ENCODE results near the gene SALL1. TPM values are rescaled to one million over a fixed set of nuclear protein-coding genes. Genes with fewer than 3 reads are reported as not detected.

Gene SALL1
- polyA plus RNA-seq (2012; ENCODE audit: insufficient read depth, insufficient read length): not detected

DNA sequence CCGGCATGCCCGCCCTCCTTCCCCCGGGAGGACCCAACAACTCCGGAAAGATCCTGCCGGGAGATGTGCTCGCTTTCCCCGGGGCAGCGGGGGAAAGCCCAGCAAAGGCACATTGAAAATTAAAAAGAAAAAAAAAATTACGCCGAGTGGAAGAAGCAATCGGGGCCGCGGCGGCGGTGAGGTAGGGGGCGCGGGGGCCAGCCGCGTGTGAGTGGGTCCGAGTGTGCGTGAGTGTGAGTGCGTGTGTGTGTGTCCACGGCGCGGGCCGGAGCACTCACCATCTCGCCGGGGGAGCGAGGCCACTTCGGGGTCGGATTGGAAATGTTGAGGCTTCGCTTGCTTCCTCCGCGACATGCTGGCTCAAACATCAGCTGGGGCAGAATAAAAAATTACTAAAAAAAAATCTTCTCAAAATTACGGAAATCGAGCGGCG is at the start of gene SALL1:
Gene SALL1 (minus strand): TSS at position 383 of the 433 bp plus-strand sequence. CDS start 29 bp downstream, at position 354.
- no peak for DNase-seq (ENCODE audit: low read depth, low spot score)
- H3K4me3 ChIP-seq (ENCODE audit: low read length): no peak within 1 kb of the TSS

DNA sequence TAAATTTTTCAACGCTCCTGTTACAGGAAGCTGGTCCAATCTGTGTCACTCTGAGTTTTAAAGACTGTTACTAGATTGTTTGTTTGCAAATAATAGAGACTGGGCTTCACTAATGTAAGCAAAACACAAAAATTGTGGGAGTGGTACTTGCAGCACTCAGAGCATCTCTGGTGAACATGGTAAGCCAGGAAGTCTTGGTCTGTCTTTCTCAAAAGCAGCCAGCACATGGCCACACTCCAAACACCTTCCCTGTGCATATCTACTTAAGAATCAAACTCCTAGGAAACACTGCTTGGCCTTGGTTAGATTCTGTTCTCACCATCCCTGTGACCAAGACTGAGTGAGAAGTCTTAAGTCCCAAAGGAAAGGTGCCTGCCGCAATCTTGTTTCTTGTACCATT is 49.7 kb upstream of the SALL1 start:
- DNase-seq (ENCODE audit: low read depth, low spot score): no peak
- no peak overlapping the region for H3K4me3 ChIP-seq (ENCODE audit: low read length)

DNA sequence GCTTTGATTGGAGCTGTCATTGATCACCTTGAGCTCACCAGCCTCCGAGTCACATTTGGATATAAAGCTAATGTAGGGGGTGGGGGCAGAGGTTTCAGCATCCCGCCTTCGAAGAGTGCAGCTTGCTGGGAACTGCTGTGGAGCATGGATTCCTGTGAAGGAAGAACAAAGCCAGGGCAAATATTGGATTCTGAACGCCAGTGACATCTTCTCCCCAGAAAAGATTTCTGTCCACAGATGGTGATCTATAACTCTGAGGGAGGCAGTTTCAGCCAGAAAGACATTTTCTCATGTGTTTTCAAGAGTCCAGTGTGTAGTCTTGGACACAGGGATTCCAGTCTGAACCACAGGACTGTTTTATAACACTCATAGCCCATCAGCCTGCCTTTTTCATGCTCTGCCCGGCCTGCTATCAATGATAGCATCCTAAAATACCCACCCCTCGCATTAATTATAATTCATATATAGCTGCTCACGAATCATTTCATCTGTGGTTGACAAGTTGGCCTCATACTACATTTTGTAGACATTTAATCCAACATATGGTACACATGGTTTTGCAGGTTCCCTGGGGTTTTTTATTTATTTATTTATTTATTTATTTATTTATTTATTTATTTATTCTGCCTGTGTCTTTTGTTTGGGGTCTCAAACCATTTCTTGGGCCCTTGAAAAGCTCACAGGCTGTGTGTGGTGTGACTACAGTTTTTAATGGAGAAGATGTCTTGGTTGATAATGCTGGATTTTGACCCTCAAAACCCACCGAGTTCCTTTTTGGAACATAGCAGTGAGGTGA is 47.1 kb upstream of the SALL1 start:
- no peak for DNase-seq (ENCODE audit: low read depth, low spot score)
- no peak overlapping the region for H3K4me3 ChIP-seq (ENCODE audit: low read length)

DNA sequence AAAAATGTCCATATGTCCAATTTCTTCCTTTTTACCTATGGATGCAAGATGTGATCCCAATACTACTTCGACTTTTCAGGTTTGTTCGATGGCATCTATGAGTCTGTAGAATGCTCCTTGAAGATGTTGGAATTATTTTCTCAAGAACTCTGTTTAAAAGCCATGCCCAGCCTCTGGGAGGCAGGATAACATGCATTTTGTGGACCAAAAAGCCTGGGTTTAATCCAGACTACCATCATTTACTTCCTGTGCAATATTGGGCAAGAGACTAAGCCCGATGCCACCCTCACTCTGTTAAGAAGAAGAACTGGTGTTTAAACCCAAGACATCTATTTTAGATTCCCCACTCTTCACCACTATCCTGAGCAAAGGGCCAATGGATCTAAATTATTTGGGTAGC is 42.8 kb upstream of the SALL1 start:
- no peak for DNase-seq (ENCODE audit: low read depth, low spot score)
- no peak overlapping the region for H3K4me3 ChIP-seq (ENCODE audit: low read length)

DNA sequence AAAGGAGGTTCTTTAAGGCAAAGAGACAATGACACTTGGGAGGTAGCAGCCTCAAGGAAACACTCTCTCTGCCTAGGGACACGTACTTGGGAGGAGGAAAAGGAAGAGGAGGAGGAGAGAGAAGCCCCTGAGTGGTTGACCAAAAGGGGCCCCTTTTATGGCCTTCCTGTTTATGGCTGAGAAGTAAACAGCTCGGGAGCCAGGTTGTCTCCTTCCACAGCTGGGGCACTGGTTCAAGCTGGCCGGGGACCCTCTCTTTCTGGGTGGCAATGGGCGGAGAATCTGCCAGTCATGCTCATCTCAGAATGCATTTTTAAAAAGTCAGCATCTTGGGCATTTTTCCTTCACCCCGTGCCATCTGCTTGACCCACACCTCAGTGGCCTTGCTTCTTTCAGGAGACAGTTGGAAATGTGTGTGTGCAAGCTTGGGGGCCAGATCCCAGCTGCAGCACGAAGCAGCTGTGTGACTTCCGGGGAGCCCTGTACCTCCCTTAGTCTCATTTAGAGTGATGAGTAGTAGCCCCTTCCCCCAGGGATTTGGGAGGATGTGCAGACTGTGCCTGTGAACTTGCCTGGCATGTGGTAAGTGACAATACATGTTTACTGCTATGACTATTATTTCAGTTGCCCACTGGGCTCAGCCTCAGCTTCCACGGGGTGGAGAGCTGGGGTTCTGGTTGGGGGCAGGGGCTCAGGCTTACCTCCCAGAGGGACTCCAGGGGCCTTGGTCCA is 33.8 kb upstream of the SALL1 start:
- no peak for DNase-seq (ENCODE audit: low read depth, low spot score)
- H3K4me3 ChIP-seq (ENCODE audit: low read length): no peak overlapping the region

DNA sequence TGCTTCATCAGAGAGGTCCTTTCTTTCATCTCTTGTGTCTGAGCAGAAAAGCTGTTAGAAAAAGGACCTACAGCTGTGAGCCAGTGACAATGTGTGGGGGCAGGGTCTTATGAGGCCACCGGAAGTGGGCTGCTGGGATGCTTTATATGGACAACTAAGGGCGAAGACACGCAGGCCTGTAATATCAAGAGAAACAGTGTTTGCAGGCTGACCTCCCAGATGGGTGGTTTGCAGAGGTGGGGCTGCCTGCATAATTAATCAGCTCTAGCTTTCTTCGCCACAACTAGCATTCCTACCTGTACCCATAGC is 30.4 kb upstream of the SALL1 start:
- H3K4me3 ChIP-seq (ENCODE audit: low read length): no peak overlapping the region
- DNase-seq (ENCODE audit: low read depth, low spot score): no peak

DNA sequence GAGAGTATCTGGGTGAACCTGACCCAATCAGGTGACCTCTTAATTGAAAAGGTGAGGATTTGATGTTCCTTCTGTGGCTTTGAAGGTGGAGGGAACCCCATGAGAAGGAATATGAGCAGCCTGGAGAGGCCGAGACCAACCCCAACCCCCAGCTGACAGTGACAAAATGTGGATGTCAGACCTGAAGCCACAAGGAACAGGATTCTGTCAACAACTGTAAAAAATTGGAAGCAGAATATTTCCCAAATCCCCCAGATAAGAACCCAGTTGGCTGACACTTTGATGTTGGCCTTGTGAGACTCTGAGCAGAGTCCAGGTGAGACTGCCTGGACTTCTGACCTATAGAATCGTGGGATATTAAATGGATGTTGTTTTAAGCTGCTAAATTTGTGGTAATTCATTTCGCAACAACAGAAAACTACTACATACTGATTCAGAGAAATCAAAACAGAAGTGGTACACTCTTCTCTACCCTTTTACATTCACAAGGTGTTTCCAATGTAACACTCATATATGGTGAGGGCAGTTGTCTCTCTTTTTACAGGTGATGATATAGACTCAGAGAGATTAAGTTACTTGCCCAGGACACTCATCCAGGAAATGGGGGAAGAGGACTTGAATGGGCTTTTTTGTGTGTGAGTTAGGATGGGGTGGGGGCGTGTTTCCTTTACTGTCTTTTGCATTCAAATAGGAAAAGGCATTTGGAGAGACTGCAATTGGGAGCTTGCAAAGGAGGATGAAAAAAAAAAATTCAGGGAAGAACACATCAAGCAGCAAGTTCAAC is 29.8 kb upstream of the SALL1 start:
- no peak for DNase-seq (ENCODE audit: low read depth, low spot score)
- H3K4me3 ChIP-seq (ENCODE audit: low read length): no peak overlapping the region

DNA sequence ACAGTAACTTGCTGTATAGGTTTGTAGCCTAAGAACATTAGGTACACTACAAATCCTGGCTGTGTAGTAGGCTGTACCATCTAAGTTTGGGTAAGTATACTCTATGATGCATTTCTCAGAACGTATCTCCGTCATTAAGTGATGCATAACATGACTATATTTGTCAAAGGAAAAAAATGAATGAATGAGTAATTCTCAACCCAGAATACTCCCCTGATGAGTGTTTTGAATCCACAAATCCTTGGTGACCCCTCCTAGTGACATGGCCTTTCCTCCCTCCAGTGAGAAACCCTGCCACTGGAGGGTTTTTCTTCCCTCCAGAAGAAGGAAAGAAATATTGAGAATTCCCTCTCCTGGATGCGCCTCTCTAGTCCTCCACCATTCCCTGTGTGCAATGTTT is 24.0 kb upstream of the SALL1 start:
- no peak overlapping the region for H3K4me3 ChIP-seq (ENCODE audit: low read length)
- no peak for DNase-seq (ENCODE audit: low read depth, low spot score)

DNA sequence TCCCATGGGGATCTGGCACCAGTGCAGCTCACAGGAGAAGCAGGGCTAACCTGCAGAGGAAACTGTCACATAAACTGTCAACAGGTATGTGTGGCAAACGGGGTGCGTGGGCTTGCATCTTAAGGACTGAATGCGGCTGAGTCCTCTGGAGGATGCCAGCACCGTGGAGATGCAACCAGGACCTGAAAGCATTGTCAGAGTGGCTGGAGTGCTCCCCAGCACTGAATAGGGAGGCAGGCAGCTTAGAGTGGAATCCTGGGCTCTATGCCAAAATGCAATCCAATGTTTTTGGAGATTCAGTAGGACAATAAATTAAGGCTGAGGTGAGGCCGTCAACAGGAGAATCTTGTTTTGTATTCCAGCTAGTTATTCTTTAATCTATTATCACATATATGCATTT is 21.3 kb upstream of the SALL1 start:
- DNase-seq (ENCODE audit: low read depth, low spot score): no peak
- no peak overlapping the region for H3K4me3 ChIP-seq (ENCODE audit: low read length)

DNA sequence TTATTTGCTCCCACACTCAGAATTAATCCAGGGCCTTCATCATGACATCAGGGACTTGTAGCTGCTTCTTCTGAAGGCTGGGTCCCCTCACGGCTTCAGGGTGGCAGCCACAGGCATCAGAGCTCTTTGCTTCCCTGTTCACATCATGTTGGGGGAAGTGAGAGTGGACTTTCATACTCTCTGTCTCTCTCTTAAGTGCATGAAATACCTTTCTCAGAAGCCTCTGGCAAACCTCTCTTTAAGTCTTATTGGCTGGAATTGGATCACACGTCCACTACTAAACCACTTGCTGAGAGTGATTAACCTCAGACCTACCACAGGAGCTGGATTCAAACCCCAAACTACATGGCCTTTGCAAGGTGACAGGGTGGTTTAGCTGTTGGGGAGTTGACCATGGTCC is 17.7 kb upstream of the SALL1 start:
- no peak overlapping the region for H3K4me3 ChIP-seq (ENCODE audit: low read length)
- DNase-seq (ENCODE audit: low read depth, low spot score): no peak

DNA sequence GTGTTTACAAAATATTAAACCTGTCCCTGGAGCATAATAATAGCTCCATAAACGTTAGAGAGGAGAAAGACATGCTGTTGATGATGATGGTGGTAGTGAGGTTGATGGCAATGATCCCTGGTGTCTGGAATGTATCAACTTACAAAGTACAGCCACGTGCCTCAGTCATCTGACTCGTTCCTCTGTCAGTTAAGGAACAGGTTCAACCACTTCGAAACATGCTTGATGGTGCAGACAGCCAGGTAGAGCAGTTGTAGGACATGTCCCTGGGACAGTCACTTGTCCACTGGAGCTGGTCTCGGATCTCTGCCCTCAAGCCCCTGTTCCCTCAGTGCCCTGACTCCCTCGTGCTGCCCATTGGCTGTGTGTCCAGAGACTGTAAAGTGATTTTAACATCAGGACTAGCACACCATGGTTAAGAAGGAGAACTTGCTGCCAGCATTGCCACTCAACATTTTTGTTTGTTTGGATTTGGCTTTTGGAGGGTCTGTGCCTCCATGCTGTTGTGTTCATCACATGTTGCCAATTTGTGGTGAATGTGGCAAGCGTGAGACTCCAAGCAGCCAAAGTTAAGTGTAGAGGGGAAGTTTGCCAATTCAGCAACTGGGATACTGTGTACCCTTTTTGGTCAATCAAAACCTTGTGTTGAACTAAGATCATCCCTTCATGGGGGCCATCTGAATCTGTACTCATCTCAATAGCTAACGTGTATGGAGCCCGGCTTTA is 16.3 kb upstream of the SALL1 start:
- no peak overlapping the region for H3K4me3 ChIP-seq (ENCODE audit: low read length)
- no peak for DNase-seq (ENCODE audit: low read depth, low spot score)

DNA sequence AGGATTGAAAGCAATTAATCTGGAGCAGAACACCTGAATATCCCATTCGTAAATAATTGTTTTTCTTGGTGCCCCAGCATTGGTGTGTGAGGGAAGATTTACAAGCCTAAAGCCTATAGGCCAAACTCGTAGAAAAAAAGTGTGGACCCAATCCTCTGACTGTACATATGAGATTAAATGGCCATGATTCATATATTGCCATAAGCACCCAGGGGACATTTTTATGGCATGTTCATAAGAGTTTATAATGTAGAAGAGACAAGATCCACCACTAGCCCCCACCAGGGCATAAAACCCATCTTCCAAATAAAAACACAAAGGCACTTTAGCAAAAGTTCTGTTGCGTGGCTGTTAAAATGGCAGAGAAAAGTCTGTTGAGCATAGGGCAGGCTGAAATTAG is 15.5 kb upstream of the SALL1 start:
- no peak for DNase-seq (ENCODE audit: low read depth, low spot score)
- H3K4me3 ChIP-seq (ENCODE audit: low read length): no peak overlapping the region

DNA sequence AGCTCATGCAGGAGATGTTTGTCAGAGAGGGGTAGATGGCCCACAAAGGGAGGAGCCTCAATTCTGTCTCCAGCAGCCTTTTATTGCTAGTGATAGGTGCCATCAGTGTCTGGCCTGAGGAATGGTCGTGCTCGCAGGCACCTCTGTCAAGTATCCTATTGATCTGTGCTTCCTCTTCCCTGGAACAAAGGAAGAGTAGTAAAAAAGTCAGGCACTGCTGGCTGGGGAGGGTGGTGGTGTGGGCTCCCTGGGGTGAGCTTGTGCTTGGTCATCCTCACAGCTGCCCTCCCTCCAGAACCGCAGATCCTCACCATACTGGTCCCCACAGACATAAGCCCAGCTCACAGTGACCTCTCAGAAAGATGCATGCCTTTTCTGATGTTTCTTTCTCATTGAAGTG is 15.0 kb upstream of the SALL1 start:
- no peak overlapping the region for H3K4me3 ChIP-seq (ENCODE audit: low read length)
- DNase-seq (ENCODE audit: low read depth, low spot score): no peak

DNA sequence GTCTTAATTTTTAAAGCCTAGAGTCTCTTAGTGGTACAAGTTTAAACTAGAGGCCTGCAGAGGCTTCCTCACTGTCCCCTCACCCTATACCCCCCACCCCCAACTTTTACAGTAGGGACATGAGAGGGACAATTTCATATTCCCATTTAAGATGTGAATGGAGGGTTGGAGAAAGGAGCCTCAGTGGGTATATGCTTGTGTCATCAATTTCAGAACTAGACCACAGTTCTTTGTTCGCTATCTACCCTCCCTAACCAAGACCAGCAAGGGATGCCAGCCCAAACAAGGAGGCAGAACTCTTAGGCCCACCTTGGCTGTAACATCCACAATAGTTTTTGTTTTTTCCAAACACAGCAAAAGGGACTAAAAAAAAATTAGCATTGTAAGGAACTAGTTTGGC is 14.0 kb upstream of the SALL1 start:
- H3K4me3 ChIP-seq (ENCODE audit: low read length): no peak overlapping the region
- DNase-seq (ENCODE audit: low read depth, low spot score): no peak

DNA sequence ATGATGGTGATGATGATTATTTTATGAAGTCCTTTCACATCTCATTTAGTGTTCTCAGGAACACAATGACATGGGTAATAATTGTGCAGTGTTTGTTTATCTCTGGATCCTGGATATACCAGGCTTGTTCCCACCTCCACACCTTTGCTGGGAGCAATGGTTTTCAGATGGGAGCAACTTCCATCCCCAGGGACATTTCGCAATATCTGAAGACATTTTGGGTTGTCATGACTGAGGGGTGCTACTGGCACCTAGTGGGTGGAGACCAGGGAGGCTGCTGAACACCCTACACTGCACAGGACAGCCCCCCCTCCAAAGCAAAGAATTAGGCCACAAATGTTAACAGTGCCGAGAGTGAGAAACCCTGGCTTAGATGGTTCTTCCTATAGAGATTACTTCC is 13.5 kb upstream of the SALL1 start:
- no peak for DNase-seq (ENCODE audit: low read depth, low spot score)
- H3K4me3 ChIP-seq (ENCODE audit: low read length): no peak overlapping the region

DNA sequence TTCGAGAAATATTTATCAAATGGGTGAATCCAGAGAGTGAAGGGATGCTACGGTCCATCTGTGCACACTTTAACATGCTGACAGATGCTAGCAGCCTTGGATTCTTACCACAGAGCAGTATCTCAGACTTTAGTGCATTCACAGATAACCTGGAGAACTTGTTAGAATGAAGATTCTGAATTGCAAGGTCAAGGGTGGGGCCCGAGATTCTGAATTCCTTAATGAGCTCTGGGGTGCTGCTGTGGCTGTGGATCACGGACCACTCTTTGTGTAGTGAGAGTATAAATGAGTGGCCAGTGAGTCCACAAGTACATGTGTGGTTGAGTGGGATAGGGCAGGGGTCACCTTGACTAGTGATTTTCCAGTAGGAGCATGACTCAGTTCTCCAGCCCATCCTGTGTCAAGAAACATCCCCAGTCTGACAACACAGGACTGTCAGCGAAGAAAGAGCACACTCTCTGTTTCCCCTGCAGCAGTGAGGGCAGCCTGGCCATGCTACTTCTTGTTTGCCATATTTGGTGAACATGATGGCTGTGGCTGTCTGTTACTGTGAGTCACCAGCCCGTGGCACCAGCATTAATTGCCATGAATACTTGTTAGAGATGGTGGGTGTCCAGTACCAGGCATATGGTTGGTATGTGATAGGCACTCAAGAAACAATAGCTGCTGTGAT is 13.0 kb upstream of the SALL1 start:
- H3K4me3 ChIP-seq (ENCODE audit: low read length): no peak overlapping the region
- DNase-seq (ENCODE audit: low read depth, low spot score): no peak

DNA sequence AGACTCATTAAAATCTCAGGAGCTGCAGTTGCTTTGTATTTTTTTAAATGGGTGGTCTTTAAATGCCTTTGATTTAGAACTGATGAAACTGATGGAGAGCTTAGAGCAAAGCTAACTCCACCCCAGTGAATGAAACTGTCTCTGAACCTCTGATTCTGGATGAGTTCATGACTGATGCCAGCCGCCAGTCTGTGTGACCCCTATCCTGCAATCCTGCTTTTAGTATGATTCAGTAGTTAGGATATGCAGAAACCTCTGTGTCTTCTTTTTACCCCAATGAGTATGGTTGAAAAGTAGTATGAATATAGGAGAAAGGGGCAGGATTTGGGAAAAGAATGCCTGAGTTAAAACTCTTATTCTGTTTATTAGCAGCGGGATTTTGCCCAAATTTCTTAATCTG is 12.3 kb upstream of the SALL1 start:
- no peak for DNase-seq (ENCODE audit: low read depth, low spot score)
- H3K4me3 ChIP-seq (ENCODE audit: low read length): no peak overlapping the region

DNA sequence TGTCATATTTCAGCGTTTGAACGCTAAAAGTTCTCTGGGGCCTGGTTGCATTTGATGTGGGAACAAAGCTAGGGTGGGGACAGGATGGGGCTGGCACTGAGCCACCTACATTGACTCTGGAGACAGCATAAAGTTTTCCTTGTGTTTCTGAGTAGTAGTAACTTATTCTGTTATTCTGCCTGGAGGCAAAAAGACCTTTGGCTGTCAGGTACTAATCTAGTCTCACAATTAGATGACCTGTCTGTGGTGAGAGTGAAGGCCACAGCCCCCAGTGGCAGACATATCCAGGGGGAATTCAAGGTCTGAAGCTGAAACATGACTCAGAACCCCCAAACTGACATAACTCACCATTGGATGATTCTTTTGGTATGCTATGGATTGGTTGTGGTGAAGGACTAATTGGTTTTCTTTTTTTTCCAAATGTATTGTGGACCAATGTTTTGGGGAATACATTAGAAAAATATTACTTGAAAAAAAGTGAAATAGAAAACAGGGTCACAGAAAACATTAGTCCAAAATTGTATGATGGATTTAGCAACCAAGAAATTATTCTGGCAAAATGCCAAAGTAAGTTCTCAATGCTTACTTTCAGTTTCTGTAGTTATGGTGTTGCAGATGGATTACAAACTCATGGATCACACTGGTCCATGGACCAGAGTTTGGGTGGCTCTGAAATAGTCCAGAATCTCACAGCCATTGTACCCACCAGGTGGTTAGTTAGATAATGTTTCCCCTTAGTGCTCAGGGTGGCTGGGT is 10.5 kb upstream of the SALL1 start:
- no peak for DNase-seq (ENCODE audit: low read depth, low spot score)
- no peak overlapping the region for H3K4me3 ChIP-seq (ENCODE audit: low read length)
